Chondrocyte (in vitro differentiated cells): ENCODE measurements around the gene ADCY10. TPM values are rescaled to one million over a fixed set of nuclear protein-coding genes. Genes with fewer than 3 reads are reported as not detected.

Source experiments
- DNase-seq: peaks from one replicate; pipeline ENCODE4 v3.0.0; 2021; ENCODE audit warnings: mixed read lengths, low spot score
- H3K27ac Mint-ChIP-seq: one replicate; pipeline ENCODE4 v1.8.0; 2021; ENCODE audit warnings: mild to moderate bottlenecking, moderate library complexity, mixed read lengths; ENCODE audit not compliant: unreplicated experiment
- H3K27me3 Mint-ChIP-seq: 2 replicates; pipeline ENCODE4 v1.8.0; 2021; ENCODE audit warnings: low read depth, mixed read lengths
- H3K36me3 Mint-ChIP-seq: 2 replicates; pipeline ENCODE4 v1.8.0; 2021; ENCODE audit warnings: low read depth, mixed read lengths
- H3K4me1 Mint-ChIP-seq: 2 replicates; pipeline ENCODE4 v1.8.0; 2021; ENCODE audit warnings: low read depth, mild to moderate bottlenecking, mixed read lengths
- H3K4me3 Mint-ChIP-seq: one replicate; pipeline ENCODE4 v1.8.0; 2021; ENCODE audit warnings: mild to moderate bottlenecking, moderate library complexity, mixed read lengths; ENCODE audit not compliant: unreplicated experiment
- H3K9me3 Mint-ChIP-seq: 2 replicates; pipeline ENCODE4 v1.8.0; 2021; ENCODE audit warnings: low read depth, mixed read lengths
- total RNA-seq: library from RNA; stranded (reverse); gene quantifications from 3 replicates; pipeline ENCODE4 v1.2.1, GENCODE V29; 2021
- TF ChIP-seq, protein P1 (sequence below): fragments of 200-600 bp; sonication (generic); IDR thresholded peaks from 2 replicates; pipeline ENCODE4 v1.5.0; 2021; ENCODE audit warnings: antibody characterized with exemption, mild to moderate bottlenecking, moderate library complexity

ADCY10 gene
- total RNA-seq, 1 donor from 2014 or later = 0.07 TPM

DNA sequence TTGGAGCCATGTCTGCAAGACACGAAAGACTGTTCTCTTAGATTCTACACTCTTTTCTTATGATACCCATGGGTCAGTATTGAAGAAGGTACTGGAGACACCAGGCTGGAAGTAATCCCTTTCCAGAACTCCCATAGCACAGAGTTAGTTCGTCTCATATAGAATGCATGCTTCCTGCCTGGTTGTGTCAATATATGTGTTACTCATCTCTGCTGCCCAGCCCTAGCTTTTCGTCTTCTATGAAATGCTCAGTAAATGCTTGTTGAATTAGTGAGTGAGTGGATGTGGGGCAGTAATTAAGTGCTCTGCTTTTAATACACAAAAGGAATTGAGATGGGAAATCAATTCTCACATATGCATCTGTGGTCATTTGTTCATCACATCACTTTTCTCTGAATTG, 32.1 kb downstream of the ADCY10 start:
- Mint-ChIP-seq H3K9me3 (peaks cover 7% of the 10 kb centered on the region), H3K4me3 (no peak overlapping the region), H3K27me3 (no peaks in the 10 kb centered on the region), H3K27ac (no peak overlapping the region), H3K36me3 (no peaks in the 10 kb centered on the region), H3K4me1 (peaks cover 4% of the 10 kb centered on the region)
- TF ChIP-seq, protein P1, sequence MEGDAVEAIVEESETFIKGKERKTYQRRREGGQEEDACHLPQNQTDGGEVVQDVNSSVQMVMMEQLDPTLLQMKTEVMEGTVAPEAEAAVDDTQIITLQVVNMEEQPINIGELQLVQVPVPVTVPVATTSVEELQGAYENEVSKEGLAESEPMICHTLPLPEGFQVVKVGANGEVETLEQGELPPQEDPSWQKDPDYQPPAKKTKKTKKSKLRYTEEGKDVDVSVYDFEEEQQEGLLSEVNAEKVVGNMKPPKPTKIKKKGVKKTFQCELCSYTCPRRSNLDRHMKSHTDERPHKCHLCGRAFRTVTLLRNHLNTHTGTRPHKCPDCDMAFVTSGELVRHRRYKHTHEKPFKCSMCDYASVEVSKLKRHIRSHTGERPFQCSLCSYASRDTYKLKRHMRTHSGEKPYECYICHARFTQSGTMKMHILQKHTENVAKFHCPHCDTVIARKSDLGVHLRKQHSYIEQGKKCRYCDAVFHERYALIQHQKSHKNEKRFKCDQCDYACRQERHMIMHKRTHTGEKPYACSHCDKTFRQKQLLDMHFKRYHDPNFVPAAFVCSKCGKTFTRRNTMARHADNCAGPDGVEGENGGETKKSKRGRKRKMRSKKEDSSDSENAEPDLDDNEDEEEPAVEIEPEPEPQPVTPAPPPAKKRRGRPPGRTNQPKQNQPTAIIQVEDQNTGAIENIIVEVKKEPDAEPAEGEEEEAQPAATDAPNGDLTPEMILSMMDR = no peak
- DNase-seq = no peak

DNA sequence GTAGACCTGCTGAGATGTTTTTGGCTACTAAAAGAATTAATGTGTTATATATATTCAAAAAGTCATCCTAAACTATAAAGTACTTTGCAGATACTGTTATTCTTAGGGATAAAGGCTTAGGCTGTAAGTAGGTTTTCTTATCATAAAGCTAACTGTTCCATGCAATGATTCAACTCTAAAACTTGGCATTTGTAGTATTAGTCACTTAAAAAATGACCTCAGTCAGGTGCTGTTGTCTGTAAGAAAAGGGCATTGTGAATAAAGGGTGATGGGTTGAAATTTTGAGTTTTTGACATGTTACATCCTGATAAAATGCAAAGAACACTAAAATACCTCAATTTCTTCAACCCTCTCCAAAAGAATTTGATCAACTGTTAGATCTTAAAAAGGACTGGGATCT, 32.9 kb downstream of the ADCY10 start:
- TF ChIP-seq, protein P1 = no peak
- H3K9me3 Mint-ChIP-seq = peaks cover 6% of the 10 kb centered on the region
- H3K4me1 Mint-ChIP-seq = peaks cover 4% of the 10 kb centered on the region
- H3K27ac Mint-ChIP-seq = no peak overlapping the region
- no peak for DNase-seq
- no peaks in the 10 kb centered on the region for H3K27me3 Mint-ChIP-seq
- H3K36me3 Mint-ChIP-seq = no peaks in the 10 kb centered on the region
- H3K4me3 Mint-ChIP-seq = no peak overlapping the region

DNA sequence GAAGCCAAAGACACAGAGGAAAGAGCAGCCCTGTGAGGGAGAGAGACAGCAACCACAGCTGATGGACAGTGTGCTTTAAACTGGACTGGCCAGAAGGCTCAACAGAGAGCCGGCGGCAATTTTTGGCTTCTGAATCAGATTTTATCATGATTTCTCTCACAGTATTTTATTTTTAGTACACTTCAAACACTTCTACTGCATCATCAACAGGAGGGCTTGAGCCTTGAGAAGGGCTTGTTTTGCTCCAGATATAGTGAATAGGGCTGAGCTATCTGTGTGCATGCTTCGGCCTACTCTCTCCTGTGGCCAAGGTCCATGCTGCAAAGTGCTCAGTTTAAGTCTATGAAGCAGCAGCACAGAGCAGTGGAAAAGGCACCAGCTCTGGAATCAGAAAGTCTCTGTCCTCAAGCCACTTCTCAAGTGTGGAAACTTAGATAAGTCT, 33.3 kb downstream of the ADCY10 start:
- H3K36me3 Mint-ChIP-seq = no peaks in the 10 kb centered on the region
- H3K9me3 Mint-ChIP-seq = peaks cover 4% of the 10 kb centered on the region
- peaks cover 4% of the 10 kb centered on the region for H3K4me1 Mint-ChIP-seq
- H3K27ac Mint-ChIP-seq = no peak overlapping the region
- H3K27me3 Mint-ChIP-seq = no peaks in the 10 kb centered on the region
- H3K4me3 Mint-ChIP-seq = no peak overlapping the region
- no peak for DNase-seq
- TF ChIP-seq, protein P1 = no peak

DNA sequence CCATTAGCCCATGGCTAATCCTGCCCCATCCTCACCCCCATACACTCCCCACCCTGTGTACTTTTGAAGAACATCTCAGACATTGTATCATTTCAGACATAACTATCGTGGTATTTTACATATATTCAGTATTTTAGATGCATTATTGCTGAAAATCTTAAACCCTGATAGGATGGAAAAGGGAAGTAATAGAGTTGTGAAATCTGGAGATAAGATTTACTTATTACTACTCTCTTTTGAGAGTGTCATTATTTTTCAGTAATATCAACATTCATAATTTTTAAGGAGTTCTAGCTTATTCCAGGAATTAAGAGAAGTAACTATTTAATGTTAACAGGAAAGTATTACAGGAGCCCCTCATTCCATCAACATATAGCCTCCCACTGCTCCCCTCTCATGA, 34.4 kb downstream of the ADCY10 start:
- H3K9me3 Mint-ChIP-seq = no peaks in the 10 kb centered on the region
- no peaks in the 10 kb centered on the region for H3K27me3 Mint-ChIP-seq
- H3K36me3 Mint-ChIP-seq = no peaks in the 10 kb centered on the region
- H3K4me1 Mint-ChIP-seq = peaks cover 4% of the 10 kb centered on the region
- no peak overlapping the region for H3K4me3 Mint-ChIP-seq
- H3K27ac Mint-ChIP-seq = no peak overlapping the region
- TF ChIP-seq, protein P1 = no peak
- no peak for DNase-seq

DNA sequence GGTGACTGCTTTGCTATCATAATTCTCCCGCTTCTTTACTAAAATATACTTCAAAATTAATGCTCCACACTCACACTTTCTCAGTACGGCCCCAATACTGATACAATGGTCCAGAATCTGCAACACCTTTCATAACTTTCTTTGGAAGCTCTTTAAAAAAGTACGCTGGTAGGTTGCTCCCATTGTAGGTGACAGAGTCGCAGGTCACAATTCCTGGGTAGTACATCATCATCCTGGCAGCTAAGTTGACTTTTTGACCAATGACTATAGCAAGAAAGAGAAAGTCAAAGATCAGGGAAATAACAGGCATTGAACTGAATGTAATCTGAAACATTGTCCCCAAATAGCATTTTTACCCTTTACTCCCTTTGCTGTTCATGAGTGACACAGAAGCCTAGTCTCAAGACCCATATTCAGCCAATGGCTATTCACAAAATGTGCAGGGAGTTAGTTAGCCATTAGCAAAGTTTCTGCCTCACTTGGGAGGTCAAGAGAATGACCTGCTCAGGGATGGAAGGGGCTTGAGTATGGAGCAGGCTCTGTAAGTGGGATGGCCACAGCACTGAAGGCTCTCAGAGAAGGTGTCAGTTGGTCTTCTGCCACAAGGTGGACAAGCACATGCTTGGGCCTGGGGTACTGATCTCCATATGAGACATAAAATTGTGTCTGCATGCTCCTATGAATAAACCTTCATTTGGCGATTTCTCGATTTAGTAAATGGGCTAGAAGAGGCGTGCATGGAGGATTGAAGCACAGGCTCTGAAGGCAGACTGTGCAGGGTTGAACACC, 35.4 kb downstream of the ADCY10 start:
- Mint-ChIP-seq H3K4me1 (peaks cover 4% of the 10 kb centered on the region), H3K27ac (no peak overlapping the region), H3K27me3 (no peaks in the 10 kb centered on the region), H3K9me3 (no peaks in the 10 kb centered on the region), H3K4me3 (no peak overlapping the region), H3K36me3 (no peaks in the 10 kb centered on the region)
- DNase-seq = no peak
- TF ChIP-seq, protein P1 = peak; percentile 11
